ENCODE data around the gene ROR2. TPM values are rescaled to one million over a fixed set of nuclear protein-coding genes. Genes with fewer than 3 reads are reported as not detected.

The ROR2 gene
- total and polyA plus RNA-seq, 2 donors (not counting 3 experiments of a cell fraction or from before 2014, with no cell fraction given) = not detected

- intact Hi-C loops (cut with micrococcal nuclease) = loop anchor here (1.0 to 5.0 kb wide), 5 partner anchors 66 to 811 kb away; no protein-coding TSS in a partner anchor
- DNase-seq (ENCODE audit: low read depth, low spot score) (no peak), FAIRE-seq (no peak)
- Histone ChIP-seq H3K9me3 (replicated peaks; ENCODE audit: control insufficient read depth, insufficient read depth, low read length) (no peaks in the 10 kb centered on the region), H3K27me3 (ENCODE audit: control insufficient read depth in 2 of 2, insufficient read depth in 2 of 2, low read length in 2 of 2) (no peaks in the 10 kb centered on the region), H2AFZ (ENCODE audit: low read depth, low read length) (no peak overlapping the region), H3K4me3 (replicated peaks in 1 of 3; ENCODE audit: insufficient read depth in 1 of 3, low read depth in 1 of 3, low read length in 3 of 3) (no peak overlapping the region), H3K9ac (replicated peaks; ENCODE audit: extremely low read depth, insufficient read depth, low read length) (no peak overlapping the region), H3K79me2 (ENCODE audit: control insufficient read depth, insufficient read depth, low read length) (no peaks in the 10 kb centered on the region), H3K9me1 (replicated peaks; ENCODE audit: control insufficient read depth, extremely low read depth, insufficient read depth, low read length) (no peaks in the 10 kb centered on the region), H3K4me2 (ENCODE audit: insufficient read depth, low read length) (no peak overlapping the region), H3K36me3 (ENCODE audit: control insufficient read depth in 2 of 2, extremely low read depth in 1 of 2, insufficient read depth in 2 of 2, low read length in 2 of 2) (no peaks in the 10 kb centered on the region), H3K4me1 (ENCODE audit: control insufficient read depth, extremely low read depth, insufficient read depth, low read length) (no peaks in the 10 kb centered on the region), H4K20me1 (replicated peaks; ENCODE audit: control insufficient read depth, extremely low read depth, insufficient read depth, low read length) (no peaks in the 10 kb centered on the region), H3K27ac (ENCODE audit: insufficient read depth, low read depth, low read length) (no peak overlapping the region)
- no TSS peak for BruUV-seq (replicated peaks)
- TF ChIP-seq FOS (IDR thresholded peaks at IDR 0.05; ENCODE audit: borderline replicate concordance, insufficient read depth, low read length) (no peak), GATA2 (IDR thresholded peaks at IDR 0.05; ENCODE audit: insufficient read depth, insufficient read length, low read depth, low read length) (no peak), POLR2A (IDR thresholded peaks at IDR 0.05; ENCODE audit: low read depth, low read length) (no peak), POLR2AphosphoS5 (IDR thresholded peaks at IDR 0.05; ENCODE audit: insufficient read depth, low read depth, low read length) (no peak), CTCF (IDR thresholded peaks at IDR 0.05; ENCODE audit: extremely low read depth in 1 of 2, insufficient read depth in 1 of 2, low read depth in 1 of 2, low read length in 2 of 2) (no peak), JUN (IDR thresholded peaks at IDR 0.05; ENCODE audit: borderline replicate concordance, insufficient read depth, insufficient read length, low read depth) (no peak), MYC (IDR thresholded peaks at IDR 0.05; ENCODE audit: low read depth, low read length) (no peak), EZH2 (IDR thresholded peaks at IDR 0.05; ENCODE audit: borderline replicate concordance, low read depth, low read length, severe bottlenecking) (no peak)
- TF ChIP-seq, protein P1, sequence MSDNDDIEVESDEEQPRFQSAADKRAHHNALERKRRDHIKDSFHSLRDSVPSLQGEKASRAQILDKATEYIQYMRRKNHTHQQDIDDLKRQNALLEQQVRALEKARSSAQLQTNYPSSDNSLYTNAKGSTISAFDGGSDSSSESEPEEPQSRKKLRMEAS (IDR thresholded peaks at IDR 0.05; ENCODE audit: insufficient read depth, insufficient read length) = no peak
- CTCF ChIA-PET = interaction anchor here (0.6 to 4.4 kb wide), 34 partner anchors 8 to 835 kb away, joined by 3 to 187 read pairs (median 4); partner anchors contain the start of genes NFIL3 and ROR2
- dilution Hi-C loops (cut with MboI; ENCODE audit: extremely low pct_ligation_motif_present, low sequenced_read_pairs) = no loop called here
- POLR2A ChIA-PET = no interaction called here
Measured at GRCh38 chr9:91726406-91727100, 223.5 kb downstream of the ROR2 start.

Measured in endothelial cell of umbilical vein (primary cell).